Measurements from ENCODE around the gene GNG7. TPM values are rescaled to one million over a fixed set of nuclear protein-coding genes. Genes with fewer than 3 reads are reported as not detected.

Gene GNG7
- polyA plus RNA-seq, 3 donors = 1.1 to 1.6 (median 1.3) TPM

DNA sequence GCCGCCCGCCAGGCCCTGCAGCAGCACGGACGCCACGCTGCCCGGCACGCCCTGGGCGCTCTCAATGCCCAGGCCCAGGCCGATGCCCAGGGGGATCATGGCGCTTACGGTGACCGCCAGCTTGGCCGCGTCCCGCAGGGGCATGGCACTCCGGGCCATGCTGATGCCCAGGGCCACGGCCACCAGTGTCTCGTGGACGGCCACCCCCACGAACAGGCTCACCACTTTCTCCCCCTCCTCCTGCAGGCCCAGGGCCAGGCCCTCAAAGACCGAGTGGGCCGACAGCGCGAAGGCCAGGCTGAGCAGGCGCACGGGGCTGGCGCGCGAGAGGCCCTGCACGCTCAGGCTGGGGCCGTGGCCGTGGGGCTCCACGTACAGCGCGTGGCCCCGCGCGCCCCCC lies 30.4 kb upstream of the GNG7 start:
- Histone ChIP-seq H3K4me3 (replicated peaks in 1 of 3; ENCODE audit: low read depth in 2 of 3, low read length in 3 of 3) (no peak overlapping the region), H3K9me3 (replicated peaks in 1 of 2; ENCODE audit: control insufficient read depth in 1 of 2, insufficient read depth in 1 of 2, low read length in 2 of 2) (no peaks in the 10 kb centered on the region), H2AFZ (ENCODE audit: insufficient read depth, low read depth, low read length, poor library complexity, severe bottlenecking) (no peak overlapping the region), H4K20me1 (ENCODE audit: insufficient read depth, low read length) (no peaks in the 10 kb centered on the region), H3K9ac (ENCODE audit: insufficient read depth, low read length, poor library complexity, severe bottlenecking) (no peak overlapping the region), H3K4me2 (replicated peaks; ENCODE audit: extremely low read depth, low read length, poor library complexity, severe bottlenecking) (no peak overlapping the region), H3K27ac (ENCODE audit: low read depth in 1 of 2, low read length in 2 of 2) (no peak overlapping the region), H3K36me3 (replicated peaks in 1 of 2; ENCODE audit: control insufficient read depth in 1 of 2, insufficient read depth in 2 of 2, low read length in 2 of 2) (peaks cover 26 to 53% of the 10 kb centered on the region in 2 donors), H3K4me1 (ENCODE audit: control insufficient read depth in 1 of 2, insufficient read depth in 2 of 2, low read length in 2 of 2) (peaks cover 0 to 12% of the 10 kb centered on the region in 2 donors), H3K79me2 (ENCODE audit: insufficient read depth, low read length) (peaks cover 11% of the 10 kb centered on the region), H3K27me3 (ENCODE audit: control insufficient read depth in 2 of 2, insufficient read depth in 2 of 2, low read length in 2 of 2) (no peaks in the 10 kb centered on the region)
- H3K27me3 Mint-ChIP-seq (ENCODE audit: low read depth in 3 of 3) = peaks cover 3 to 7% (median 6%) of the 10 kb centered on the region in 3 donors
- peaks cover 35 to 52% of the 10 kb centered on the region in 2 donors for H3K36me3 Mint-ChIP-seq
- H3K27ac Mint-ChIP-seq = no peak overlapping the region
- intact Hi-C loops (cut with micrococcal nuclease) = no loop called here
- DNase-seq = no peak
- H3K4me1 Mint-ChIP-seq = peaks cover 12% of the 10 kb centered on the region
- no peak overlapping the region for H3K4me3 Mint-ChIP-seq
- TF ChIP-seq, protein P1, sequence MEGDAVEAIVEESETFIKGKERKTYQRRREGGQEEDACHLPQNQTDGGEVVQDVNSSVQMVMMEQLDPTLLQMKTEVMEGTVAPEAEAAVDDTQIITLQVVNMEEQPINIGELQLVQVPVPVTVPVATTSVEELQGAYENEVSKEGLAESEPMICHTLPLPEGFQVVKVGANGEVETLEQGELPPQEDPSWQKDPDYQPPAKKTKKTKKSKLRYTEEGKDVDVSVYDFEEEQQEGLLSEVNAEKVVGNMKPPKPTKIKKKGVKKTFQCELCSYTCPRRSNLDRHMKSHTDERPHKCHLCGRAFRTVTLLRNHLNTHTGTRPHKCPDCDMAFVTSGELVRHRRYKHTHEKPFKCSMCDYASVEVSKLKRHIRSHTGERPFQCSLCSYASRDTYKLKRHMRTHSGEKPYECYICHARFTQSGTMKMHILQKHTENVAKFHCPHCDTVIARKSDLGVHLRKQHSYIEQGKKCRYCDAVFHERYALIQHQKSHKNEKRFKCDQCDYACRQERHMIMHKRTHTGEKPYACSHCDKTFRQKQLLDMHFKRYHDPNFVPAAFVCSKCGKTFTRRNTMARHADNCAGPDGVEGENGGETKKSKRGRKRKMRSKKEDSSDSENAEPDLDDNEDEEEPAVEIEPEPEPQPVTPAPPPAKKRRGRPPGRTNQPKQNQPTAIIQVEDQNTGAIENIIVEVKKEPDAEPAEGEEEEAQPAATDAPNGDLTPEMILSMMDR (IDR thresholded peaks at IDR 0.05) = no peak
- peaks cover 0 to 3% (median 0%) of the 10 kb centered on the region in 7 donors for H3K9me3 Mint-ChIP-seq
- 98% methylated on average over 38 of the region's 38 CpGs for WGBS (ENCODE audit: insufficient coverage)

DNA sequence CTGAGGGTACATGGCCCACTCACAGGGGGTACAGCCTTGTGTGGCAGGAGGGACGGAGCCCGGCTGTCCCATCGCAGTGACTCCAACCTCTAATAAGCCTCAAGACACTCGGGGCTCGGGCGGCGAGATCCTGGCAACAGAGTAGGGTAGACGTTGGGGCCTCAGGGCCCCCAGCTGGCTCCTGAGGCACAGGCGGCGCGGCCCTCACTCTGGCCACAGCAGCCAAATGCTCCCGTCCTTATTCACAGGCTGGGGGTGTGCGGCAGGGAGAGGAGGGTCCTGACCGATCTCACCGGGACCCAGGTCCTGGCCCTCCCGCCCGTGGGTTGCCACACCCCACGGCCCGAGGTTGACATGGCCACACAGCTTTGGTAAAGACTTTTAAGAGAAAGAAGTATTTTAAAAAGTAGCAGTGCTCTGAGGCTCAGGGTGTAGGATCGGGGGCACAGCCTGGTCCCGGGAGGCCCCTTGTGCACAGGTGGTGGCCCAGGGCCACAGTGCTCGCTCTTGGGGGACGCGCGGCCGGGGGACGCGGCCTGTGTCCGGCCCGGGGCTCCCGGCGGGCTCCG lies 29.7 kb upstream of the GNG7 start:
- TF ChIP-seq, protein P1 (IDR thresholded peaks at IDR 0.05) = no peak
- Histone ChIP-seq H3K9me3 (replicated peaks in 1 of 2; ENCODE audit: control insufficient read depth in 1 of 2, insufficient read depth in 1 of 2, low read length in 2 of 2) (no peaks in the 10 kb centered on the region), H3K4me3 (replicated peaks in 1 of 3; ENCODE audit: low read depth in 2 of 3, low read length in 3 of 3) (no peak overlapping the region), H3K9ac (ENCODE audit: insufficient read depth, low read length, poor library complexity, severe bottlenecking) (no peak overlapping the region), H3K4me2 (replicated peaks; ENCODE audit: extremely low read depth, low read length, poor library complexity, severe bottlenecking) (no peak overlapping the region), H3K4me1 (ENCODE audit: control insufficient read depth in 1 of 2, insufficient read depth in 2 of 2, low read length in 2 of 2) (peaks cover 0 to 8% of the 10 kb centered on the region in 2 donors), H3K27ac (ENCODE audit: low read depth in 1 of 2, low read length in 2 of 2) (no peak overlapping the region), H3K79me2 (ENCODE audit: insufficient read depth, low read length) (peaks cover 11% of the 10 kb centered on the region), H3K36me3 (replicated peaks in 1 of 2; ENCODE audit: control insufficient read depth in 1 of 2, insufficient read depth in 2 of 2, low read length in 2 of 2) (peaks cover 26 to 53% of the 10 kb centered on the region in 2 donors), H4K20me1 (ENCODE audit: insufficient read depth, low read length) (no peaks in the 10 kb centered on the region), H3K27me3 (ENCODE audit: control insufficient read depth in 2 of 2, insufficient read depth in 2 of 2, low read length in 2 of 2) (peaks cover 0 to 5% of the 10 kb centered on the region in 2 donors), H2AFZ (ENCODE audit: insufficient read depth, low read depth, low read length, poor library complexity, severe bottlenecking) (no peak overlapping the region)
- H3K27me3 Mint-ChIP-seq (ENCODE audit: low read depth in 3 of 3) = peaks cover 10 to 14% (median 13%) of the 10 kb centered on the region in 3 donors
- H3K4me3 Mint-ChIP-seq = no peak overlapping the region
- H3K27ac Mint-ChIP-seq = peak overlapping the region in 1 of 7 donors; percentile 55
- H3K36me3 Mint-ChIP-seq = peaks cover 35 to 52% of the 10 kb centered on the region in 2 donors
- no peak for DNase-seq
- peaks cover 0 to 4% (median 0%) of the 10 kb centered on the region in 7 donors for H3K9me3 Mint-ChIP-seq
- intact Hi-C loops (cut with micrococcal nuclease) = no loop called here
- peaks cover 7% of the 10 kb centered on the region for H3K4me1 Mint-ChIP-seq
- 97% methylated on average over 23 of the region's 33 CpGs for WGBS (ENCODE audit: insufficient coverage)
